ENCODE measurements around the gene CDON. TPM values are rescaled to one million over a fixed set of nuclear protein-coding genes. Genes with fewer than 3 reads are reported as not detected.

The CDON gene
- total RNA-seq, 1 donor from 2014 or later, result 19.9 TPM

DNA sequence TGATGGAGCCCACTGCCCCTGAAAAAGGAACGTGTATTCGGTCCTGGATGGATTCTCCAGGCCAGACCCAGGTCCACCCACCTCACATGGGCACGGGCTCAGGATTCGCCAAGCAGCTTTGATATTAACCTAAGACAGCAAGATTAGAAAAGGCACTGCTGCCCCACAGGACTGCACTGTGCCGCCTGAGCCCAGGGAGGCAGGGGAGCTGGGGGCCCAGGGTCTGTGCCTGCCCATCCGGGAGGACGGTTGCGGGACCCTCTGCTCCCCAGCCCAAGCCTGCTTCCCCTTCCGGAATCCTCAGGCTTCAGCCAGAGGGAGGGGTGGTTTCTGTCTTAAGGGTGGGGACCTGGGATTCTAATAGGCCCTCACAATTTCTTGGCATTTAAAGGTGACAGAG, 130.4 kb downstream of the CDON start:
- Mint-ChIP-seq H3K4me1 (ENCODE audit: low read depth) (no peaks in the 10 kb centered on the region), H3K27ac (ENCODE audit: unreplicated experiment) (no peak overlapping the region), H3K36me3 (ENCODE audit: low read depth) (no peaks in the 10 kb centered on the region), H3K9me3 (ENCODE audit: low read depth) (no peaks in the 10 kb centered on the region), H3K27me3 (ENCODE audit: low read depth) (peaks cover 14% of the 10 kb centered on the region), H3K4me3 (ENCODE audit: unreplicated experiment) (no peak overlapping the region)
- DNase-seq (ENCODE audit: low spot score), result no peak
- TF ChIP-seq, protein P1, sequence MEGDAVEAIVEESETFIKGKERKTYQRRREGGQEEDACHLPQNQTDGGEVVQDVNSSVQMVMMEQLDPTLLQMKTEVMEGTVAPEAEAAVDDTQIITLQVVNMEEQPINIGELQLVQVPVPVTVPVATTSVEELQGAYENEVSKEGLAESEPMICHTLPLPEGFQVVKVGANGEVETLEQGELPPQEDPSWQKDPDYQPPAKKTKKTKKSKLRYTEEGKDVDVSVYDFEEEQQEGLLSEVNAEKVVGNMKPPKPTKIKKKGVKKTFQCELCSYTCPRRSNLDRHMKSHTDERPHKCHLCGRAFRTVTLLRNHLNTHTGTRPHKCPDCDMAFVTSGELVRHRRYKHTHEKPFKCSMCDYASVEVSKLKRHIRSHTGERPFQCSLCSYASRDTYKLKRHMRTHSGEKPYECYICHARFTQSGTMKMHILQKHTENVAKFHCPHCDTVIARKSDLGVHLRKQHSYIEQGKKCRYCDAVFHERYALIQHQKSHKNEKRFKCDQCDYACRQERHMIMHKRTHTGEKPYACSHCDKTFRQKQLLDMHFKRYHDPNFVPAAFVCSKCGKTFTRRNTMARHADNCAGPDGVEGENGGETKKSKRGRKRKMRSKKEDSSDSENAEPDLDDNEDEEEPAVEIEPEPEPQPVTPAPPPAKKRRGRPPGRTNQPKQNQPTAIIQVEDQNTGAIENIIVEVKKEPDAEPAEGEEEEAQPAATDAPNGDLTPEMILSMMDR (IDR thresholded peaks at IDR 0.05), result no peak

DNA sequence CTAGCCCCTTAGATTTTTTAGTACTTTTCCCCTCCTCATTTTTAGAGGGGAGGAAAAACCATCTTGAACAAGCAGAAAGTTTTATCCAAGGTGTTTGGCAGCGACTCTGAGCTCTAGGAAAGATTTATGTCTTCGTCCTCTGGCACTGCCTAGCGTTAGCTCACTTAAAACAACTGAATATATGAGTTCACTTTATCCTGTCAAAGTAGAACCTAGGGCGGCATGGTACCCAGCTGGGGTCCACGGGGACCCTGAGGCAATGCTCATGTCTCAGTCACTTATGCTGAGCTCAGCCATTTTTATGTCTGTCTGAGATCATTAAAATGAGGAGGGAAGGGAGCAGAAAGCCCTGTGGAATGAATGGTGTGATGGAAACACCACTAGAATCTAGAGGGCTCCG, 131.0 kb downstream of the CDON start:
- Mint-ChIP-seq H3K27ac (ENCODE audit: unreplicated experiment) (no peak overlapping the region), H3K27me3 (ENCODE audit: low read depth) (peaks cover 19% of the 10 kb centered on the region), H3K9me3 (ENCODE audit: low read depth) (no peaks in the 10 kb centered on the region), H3K4me1 (ENCODE audit: low read depth) (no peaks in the 10 kb centered on the region), H3K36me3 (ENCODE audit: low read depth) (no peaks in the 10 kb centered on the region), H3K4me3 (ENCODE audit: unreplicated experiment) (no peak overlapping the region)
- DNase-seq (ENCODE audit: low spot score), result no peak
- TF ChIP-seq, protein P1 (IDR thresholded peaks at IDR 0.05), result no peak

DNA sequence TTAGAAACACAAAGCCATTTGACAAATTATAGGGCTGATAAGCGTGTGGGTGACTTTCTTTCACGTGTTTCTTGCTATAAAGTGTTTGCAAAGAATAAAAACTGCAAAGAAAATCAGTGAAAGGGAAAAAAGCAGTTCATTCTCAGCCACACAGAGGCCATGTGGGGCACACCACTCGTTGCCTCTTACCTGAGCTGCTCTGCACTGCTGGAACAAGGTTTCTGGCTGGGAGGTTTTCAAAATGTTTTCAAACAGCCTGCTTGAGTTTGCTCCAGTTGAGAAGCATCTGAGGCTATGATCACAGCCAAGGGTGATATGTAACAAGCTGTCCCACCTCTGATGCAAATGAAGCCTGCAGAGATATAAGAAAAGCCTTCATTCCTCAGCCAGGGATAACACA, 131.6 kb downstream of the CDON start:
- Mint-ChIP-seq H3K4me1 (ENCODE audit: low read depth) (no peaks in the 10 kb centered on the region), H3K27me3 (ENCODE audit: low read depth) (peaks cover 21% of the 10 kb centered on the region), H3K9me3 (ENCODE audit: low read depth) (no peaks in the 10 kb centered on the region), H3K36me3 (ENCODE audit: low read depth) (no peaks in the 10 kb centered on the region), H3K4me3 (ENCODE audit: unreplicated experiment) (no peak overlapping the region), H3K27ac (ENCODE audit: unreplicated experiment) (no peak overlapping the region)
- no peak for DNase-seq (ENCODE audit: low spot score)
- TF ChIP-seq, protein P1 (IDR thresholded peaks at IDR 0.05), result no peak

DNA sequence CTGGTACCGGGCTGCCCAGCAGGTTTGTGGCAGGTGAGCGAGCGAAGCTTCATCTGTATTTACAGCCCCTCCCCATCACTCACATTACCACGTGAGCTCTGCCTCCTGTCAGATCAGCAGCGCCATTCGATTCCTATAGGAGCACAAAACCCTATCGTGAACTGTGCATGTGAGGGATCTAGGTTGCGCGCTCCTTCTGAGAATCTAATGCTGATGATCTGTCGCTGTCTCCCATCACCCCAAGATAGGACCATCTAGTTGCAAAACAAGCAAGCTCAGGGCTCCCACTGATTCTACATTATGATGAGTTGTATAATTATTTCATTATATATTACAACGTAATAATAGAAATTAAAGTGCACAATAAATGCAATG, 132.6 kb downstream of the CDON start:
- no peaks in the 10 kb centered on the region for H3K9me3 Mint-ChIP-seq (ENCODE audit: low read depth)
- H3K27me3 Mint-ChIP-seq (ENCODE audit: low read depth), result peaks cover 23% of the 10 kb centered on the region
- H3K4me1 Mint-ChIP-seq (ENCODE audit: low read depth), result peaks cover 8% of the 10 kb centered on the region
- no peak for DNase-seq (ENCODE audit: low spot score)
- TF ChIP-seq, protein P1 (IDR thresholded peaks at IDR 0.05), result no peak
- H3K27ac Mint-ChIP-seq (ENCODE audit: unreplicated experiment), result no peak overlapping the region
- no peaks in the 10 kb centered on the region for H3K36me3 Mint-ChIP-seq (ENCODE audit: low read depth)
- no peak overlapping the region for H3K4me3 Mint-ChIP-seq (ENCODE audit: unreplicated experiment)

- peaks cover 8% of the 10 kb centered on the region for H3K4me1 Mint-ChIP-seq (ENCODE audit: low read depth)
- no peak overlapping the region for H3K4me3 Mint-ChIP-seq (ENCODE audit: unreplicated experiment)
- H3K27me3 Mint-ChIP-seq (ENCODE audit: low read depth), result peaks cover 26% of the 10 kb centered on the region
- H3K36me3 Mint-ChIP-seq (ENCODE audit: low read depth), result no peaks in the 10 kb centered on the region
- peak; percentile 56 for DNase-seq (ENCODE audit: low spot score)
- no peak overlapping the region for H3K27ac Mint-ChIP-seq (ENCODE audit: unreplicated experiment)
- TF ChIP-seq, protein P1 (IDR thresholded peaks at IDR 0.05), result no peak
- no peaks in the 10 kb centered on the region for H3K9me3 Mint-ChIP-seq (ENCODE audit: low read depth)
Measured at GRCh38 chr11:125929445-125930075, 133.1 kb downstream of the CDON start.
